Chondrocyte (in vitro differentiated cells): ENCODE measurements around the gene OR10C1. TPM values are rescaled to one million over a fixed set of nuclear protein-coding genes. Genes with fewer than 3 reads are reported as not detected.

Experiments used
- DNase-seq: peaks from one replicate; pipeline ENCODE4 v3.0.0; 2021; ENCODE audit warnings: mixed read lengths, low spot score
- H3K27ac Mint-ChIP-seq: one replicate; pipeline ENCODE4 v1.8.0; 2021; ENCODE audit warnings: mild to moderate bottlenecking, moderate library complexity, mixed read lengths; ENCODE audit not compliant: unreplicated experiment
- H3K27me3 Mint-ChIP-seq: 2 replicates; pipeline ENCODE4 v1.8.0; 2021; ENCODE audit warnings: low read depth, mixed read lengths
- H3K36me3 Mint-ChIP-seq: 2 replicates; pipeline ENCODE4 v1.8.0; 2021; ENCODE audit warnings: low read depth, mixed read lengths
- H3K4me1 Mint-ChIP-seq: 2 replicates; pipeline ENCODE4 v1.8.0; 2021; ENCODE audit warnings: low read depth, mild to moderate bottlenecking, mixed read lengths
- H3K4me3 Mint-ChIP-seq: one replicate; pipeline ENCODE4 v1.8.0; 2021; ENCODE audit warnings: mild to moderate bottlenecking, moderate library complexity, mixed read lengths; ENCODE audit not compliant: unreplicated experiment
- H3K9me3 Mint-ChIP-seq: 2 replicates; pipeline ENCODE4 v1.8.0; 2021; ENCODE audit warnings: low read depth, mixed read lengths
- CTCF ChIP-seq: fragments of 200-600 bp; sonication (generic); IDR thresholded peaks from 2 replicates; pipeline ENCODE4 v1.5.0; 2021; ENCODE audit warnings: antibody characterized with exemption, mild to moderate bottlenecking, moderate library complexity
- long read RNA-seq: library from polyadenylated mRNA; stranded (forward); transcript quantifications from one replicate; pipeline ENCODE4 v2.0.0, GENCODE V29; 2021
- total RNA-seq: library from RNA; stranded (reverse); gene quantifications from 3 replicates; pipeline ENCODE4 v1.2.1, GENCODE V29; 2021

Gene OR10C1
- not detected in 3 replicates for total RNA-seq
- long read RNA-seq = 0 reads

- peaks cover 5% of the 10 kb centered on the region for H3K9me3 Mint-ChIP-seq
- H3K4me1 Mint-ChIP-seq = no peaks in the 10 kb centered on the region
- H3K27ac Mint-ChIP-seq = no peak within 1 kb of the TSS
- peaks cover 10% of the 10 kb centered on the region for H3K27me3 Mint-ChIP-seq
- no peak for DNase-seq
- no peaks in the 10 kb centered on the region for H3K36me3 Mint-ChIP-seq
- no peak within 1 kb of the TSS for H3K4me3 Mint-ChIP-seq
- TF ChIP-seq CTCF = no peak
Measured at GRCh38 chr6:29439006-29439405, at the start of gene OR10C1. Gene OR10C1 (plus strand): TSS chr6:29439306. CDS start chr6:29440016, 710 bp downstream.

DNA sequence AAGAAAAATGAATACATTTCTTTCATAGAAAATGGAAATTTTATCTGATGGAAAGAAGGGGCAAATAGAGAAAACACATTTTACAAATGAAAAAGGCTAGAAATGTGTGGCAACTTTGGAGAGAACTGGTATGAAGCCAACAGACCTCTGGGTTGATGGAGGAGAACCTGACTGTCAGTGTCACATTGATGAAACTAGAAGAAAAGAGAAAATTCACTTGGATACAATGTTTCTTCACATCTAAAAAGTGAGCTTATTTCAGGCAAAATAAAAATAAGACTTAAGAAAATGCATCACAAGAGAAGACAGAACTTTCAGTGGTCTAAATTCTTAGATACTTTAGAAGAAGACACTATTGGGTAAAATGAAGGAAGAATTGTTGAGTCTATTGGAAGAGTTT, 43.8 kb upstream of the OR10C1 start, which contains the start of gene OR12D2:
Gene OR12D2 (plus strand): TSS at position 301 of the 400 bp plus-strand sequence. CDS start 1,069 bp downstream, outside the sequence.
- Mint-ChIP-seq H3K36me3 (no peaks in the 10 kb centered on the region), H3K27me3 (peaks cover 29% of the 10 kb centered on the region), H3K9me3 (no peaks in the 10 kb centered on the region), H3K27ac (no peak within 1 kb of the TSS), H3K4me3 (no peak within 1 kb of the TSS), H3K4me1 (no peaks in the 10 kb centered on the region)
- no peak for DNase-seq
- no peak for TF ChIP-seq CTCF

DNA sequence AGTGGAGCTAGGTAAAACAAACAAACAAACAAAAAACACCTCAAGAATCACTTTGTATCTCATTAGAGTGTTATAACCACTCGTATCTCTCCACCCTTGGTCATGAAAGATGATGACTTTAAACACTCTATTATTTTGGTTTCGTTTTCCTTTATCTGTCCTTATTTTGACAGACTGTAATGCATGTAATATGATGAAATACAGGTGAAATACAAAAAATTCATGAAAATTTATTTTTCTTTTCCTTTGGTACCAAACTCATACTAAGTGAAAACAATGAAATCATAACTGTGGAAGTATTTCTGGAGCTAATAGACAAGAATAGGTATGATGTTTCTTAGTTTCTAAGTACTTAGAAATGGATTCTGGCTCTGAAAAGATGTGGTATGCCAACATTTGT, 39.6 kb upstream of the OR10C1 start:
- no peak for DNase-seq
- Mint-ChIP-seq H3K27me3 (peaks cover 29% of the 10 kb centered on the region), H3K4me3 (no peak overlapping the region), H3K4me1 (no peaks in the 10 kb centered on the region), H3K27ac (no peak overlapping the region), H3K9me3 (no peaks in the 10 kb centered on the region), H3K36me3 (no peaks in the 10 kb centered on the region)
- TF ChIP-seq CTCF = no peak

DNA sequence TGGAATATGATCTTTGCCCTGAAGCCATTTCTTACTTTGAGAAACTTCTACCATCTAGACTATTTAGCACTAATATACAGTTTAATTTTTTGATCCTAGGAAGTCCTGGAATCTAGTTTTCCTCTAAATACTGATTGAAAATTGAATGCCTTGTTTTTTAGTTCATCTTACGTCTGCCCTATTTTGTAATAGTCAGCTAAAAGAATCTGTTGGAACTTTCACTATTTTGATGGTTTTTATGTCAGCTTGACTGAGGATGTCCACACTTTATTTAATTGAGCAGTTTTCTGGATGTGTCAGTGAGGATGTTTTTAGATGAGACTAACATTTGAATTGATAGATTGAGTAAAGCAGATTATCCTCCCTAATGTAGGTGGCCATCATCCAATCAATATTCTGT, 35.3 kb upstream of the OR10C1 start:
- H3K27ac Mint-ChIP-seq = no peak overlapping the region
- no peaks in the 10 kb centered on the region for H3K4me1 Mint-ChIP-seq
- no peak for DNase-seq
- TF ChIP-seq CTCF = no peak
- peaks cover 10% of the 10 kb centered on the region for H3K27me3 Mint-ChIP-seq
- H3K36me3 Mint-ChIP-seq = no peaks in the 10 kb centered on the region
- no peak overlapping the region for H3K4me3 Mint-ChIP-seq
- H3K9me3 Mint-ChIP-seq = peaks cover 9% of the 10 kb centered on the region

DNA sequence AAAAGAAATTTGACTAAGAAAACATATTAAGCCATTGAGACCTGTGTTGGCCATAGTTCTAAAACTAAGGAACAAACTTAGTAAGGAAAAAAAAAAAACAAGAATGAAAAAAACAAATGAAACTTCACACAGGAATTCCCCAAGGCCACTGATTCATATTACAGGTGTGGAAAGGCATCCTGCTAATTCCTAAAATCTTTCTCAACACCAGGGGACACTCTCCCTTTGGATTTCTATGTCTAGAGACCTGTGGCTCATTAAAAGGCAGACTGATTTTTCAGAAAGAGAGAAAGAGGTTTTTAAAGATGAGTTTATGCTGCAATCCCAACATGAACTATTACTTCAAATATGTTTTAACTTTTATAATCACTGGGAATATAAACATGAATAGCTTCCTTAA, 24.5 kb upstream of the OR10C1 start, which contains the start of gene OR12D1:
Gene OR12D1 (plus strand): TSS at position 341 of the 400 bp plus-strand sequence.
- Mint-ChIP-seq H3K27me3 (peaks cover 5% of the 10 kb centered on the region), H3K4me3 (no peak within 1 kb of the TSS), H3K4me1 (peaks cover 18% of the 10 kb centered on the region), H3K27ac (no peak within 1 kb of the TSS), H3K36me3 (peaks cover 2% of the 10 kb centered on the region), H3K9me3 (peaks cover 26% of the 10 kb centered on the region)
- no peak for DNase-seq
- peak; percentile 69 for TF ChIP-seq CTCF
